ENCODE results near the gene NIN.

Gene NIN

DNA sequence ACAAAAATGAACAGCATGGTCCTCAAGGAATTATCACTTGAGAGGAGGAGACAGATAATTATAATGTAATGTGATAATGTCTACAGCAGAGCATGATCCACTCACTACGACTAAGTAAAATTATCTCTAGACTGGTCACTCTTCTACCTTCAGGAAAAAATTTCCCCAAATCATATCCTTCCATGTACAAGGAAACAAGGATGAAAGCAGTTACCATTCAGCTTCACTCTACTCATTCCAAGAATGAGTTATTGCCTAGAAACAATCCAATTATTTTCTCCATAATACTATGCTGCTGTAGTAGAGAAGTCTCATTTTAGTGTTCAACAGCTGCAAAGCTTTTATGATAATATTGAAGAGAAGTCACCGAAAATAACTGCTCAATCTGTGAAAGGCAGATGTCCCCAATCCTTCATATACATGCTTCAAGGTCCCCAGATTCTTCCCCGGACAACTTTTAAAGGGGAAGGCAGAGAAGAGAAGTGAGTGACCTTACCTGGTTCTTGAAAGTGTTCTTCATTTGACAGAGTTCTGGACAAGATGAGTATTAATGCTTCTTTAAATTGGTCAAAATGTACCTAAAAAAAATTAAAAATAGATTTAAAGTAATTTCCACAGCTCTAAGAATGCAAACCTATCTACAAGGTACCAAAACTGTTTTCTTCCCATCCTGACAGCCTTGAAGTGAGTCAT lies 24.6 kb downstream of the NIN start:
- H3K4me3 ChIP-seq (ENCODE audit: low read length) = no peak overlapping the region
- TF ChIP-seq, protein P1, sequence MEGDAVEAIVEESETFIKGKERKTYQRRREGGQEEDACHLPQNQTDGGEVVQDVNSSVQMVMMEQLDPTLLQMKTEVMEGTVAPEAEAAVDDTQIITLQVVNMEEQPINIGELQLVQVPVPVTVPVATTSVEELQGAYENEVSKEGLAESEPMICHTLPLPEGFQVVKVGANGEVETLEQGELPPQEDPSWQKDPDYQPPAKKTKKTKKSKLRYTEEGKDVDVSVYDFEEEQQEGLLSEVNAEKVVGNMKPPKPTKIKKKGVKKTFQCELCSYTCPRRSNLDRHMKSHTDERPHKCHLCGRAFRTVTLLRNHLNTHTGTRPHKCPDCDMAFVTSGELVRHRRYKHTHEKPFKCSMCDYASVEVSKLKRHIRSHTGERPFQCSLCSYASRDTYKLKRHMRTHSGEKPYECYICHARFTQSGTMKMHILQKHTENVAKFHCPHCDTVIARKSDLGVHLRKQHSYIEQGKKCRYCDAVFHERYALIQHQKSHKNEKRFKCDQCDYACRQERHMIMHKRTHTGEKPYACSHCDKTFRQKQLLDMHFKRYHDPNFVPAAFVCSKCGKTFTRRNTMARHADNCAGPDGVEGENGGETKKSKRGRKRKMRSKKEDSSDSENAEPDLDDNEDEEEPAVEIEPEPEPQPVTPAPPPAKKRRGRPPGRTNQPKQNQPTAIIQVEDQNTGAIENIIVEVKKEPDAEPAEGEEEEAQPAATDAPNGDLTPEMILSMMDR (conservative IDR thresholded peaks at IDR 0.05; ENCODE audit: low read depth, low read length) = no peak
- DNase-seq (ENCODE audit: low read depth) = no peak

DNA sequence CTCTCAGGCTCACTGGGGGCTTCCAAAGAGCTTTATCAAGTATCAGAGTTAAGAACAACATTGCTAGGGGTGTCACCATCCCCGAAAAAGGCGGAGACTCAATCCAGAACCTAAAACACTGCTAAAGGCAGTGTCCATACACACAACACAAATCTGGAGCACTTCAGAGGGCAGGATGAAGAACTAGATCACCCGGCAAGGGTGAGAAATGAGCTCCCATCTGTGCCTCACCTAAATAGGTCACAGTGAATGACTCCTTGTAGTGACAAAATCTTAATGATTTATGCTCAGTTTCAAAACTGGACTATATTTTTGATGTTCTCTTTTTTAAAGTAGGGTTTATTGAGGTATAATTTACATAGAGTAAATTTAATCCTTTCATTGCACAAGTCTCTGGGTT lies 25.6 kb downstream of the NIN start:
- no peak for DNase-seq (ENCODE audit: low read depth)
- TF ChIP-seq, protein P1 (conservative IDR thresholded peaks at IDR 0.05; ENCODE audit: low read depth, low read length) = no peak
- no peak overlapping the region for H3K4me3 ChIP-seq (ENCODE audit: low read length)

DNA sequence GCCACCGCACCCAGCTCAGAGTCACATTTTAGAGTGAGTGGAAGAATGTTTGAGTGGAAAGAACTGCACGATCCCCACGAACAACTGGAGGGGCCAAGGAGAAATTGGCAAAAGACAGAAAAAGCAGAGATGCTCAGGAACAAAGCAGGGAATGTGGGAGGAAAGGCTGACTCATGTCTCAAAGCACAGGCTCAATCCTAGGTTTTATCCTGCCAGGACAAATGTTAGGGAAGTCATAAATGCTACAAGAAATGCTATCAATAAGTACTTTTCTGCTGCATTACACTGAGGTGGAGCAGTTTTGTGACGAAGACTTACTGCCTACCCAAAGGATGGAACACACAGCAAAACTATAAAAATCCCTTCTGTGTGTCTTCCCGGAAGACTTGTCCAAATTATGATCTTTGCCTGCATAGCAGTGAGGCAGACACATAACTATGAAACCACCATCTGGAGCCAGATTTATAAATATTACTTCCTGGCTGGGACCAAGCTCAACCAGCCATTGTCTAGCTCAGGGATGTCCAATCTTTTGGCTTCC lies 26.7 kb downstream of the NIN start:
- H3K4me3 ChIP-seq (ENCODE audit: low read length) = no peak overlapping the region
- no peak for DNase-seq (ENCODE audit: low read depth)
- TF ChIP-seq, protein P1 (conservative IDR thresholded peaks at IDR 0.05; ENCODE audit: low read depth, low read length) = no peak

DNA sequence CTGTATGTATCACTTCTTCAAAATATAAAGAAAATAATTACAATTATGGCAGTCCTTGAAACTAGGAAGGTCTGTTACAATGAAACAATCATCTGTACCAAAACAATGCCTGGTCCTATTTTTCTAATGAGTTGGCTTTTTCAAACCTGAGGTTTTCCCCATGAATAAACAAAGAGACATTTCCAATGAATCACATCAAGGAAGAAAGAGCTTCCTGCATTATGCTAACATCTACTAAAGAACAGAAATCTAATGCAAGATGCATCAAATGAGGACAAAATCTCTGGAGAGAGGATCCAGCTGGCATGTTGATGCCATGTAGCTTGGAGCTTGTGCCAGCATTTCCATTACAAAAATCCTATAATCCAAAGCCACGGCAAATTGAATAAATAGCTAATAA lies 29.3 kb downstream of the NIN start:
- no peak overlapping the region for H3K4me3 ChIP-seq (ENCODE audit: low read length)
- no peak for DNase-seq (ENCODE audit: low read depth)

DNA sequence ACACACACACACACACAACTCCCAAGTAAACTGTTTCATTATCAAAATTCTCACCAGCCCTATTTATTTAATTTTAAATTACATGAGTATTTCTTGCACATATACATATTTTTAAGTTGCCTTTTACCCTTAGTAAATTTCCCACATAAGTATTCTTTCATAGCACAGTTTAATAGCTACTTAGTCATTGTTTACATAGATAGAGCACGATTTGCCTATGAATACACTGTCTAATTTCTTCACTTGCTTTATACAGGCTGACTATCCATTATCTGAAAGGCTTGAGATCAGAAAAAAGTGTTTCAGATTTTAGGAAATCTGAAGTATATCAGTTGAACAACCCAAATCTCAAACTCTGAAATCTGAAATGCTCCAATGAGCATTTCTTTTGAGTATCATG lies 30.9 kb downstream of the NIN start:
- DNase-seq (ENCODE audit: low read depth) = no peak
- TF ChIP-seq, protein P1 (conservative IDR thresholded peaks at IDR 0.05; ENCODE audit: low read depth, low read length) = no peak
- no peak overlapping the region for H3K4me3 ChIP-seq (ENCODE audit: low read length)

More for the DNA sequence above, 29.3 kb downstream of the NIN start:
- TF ChIP-seq, protein P1 (conservative IDR thresholded peaks at IDR 0.05; ENCODE audit: low read depth, low read length) = no peak

DNA sequence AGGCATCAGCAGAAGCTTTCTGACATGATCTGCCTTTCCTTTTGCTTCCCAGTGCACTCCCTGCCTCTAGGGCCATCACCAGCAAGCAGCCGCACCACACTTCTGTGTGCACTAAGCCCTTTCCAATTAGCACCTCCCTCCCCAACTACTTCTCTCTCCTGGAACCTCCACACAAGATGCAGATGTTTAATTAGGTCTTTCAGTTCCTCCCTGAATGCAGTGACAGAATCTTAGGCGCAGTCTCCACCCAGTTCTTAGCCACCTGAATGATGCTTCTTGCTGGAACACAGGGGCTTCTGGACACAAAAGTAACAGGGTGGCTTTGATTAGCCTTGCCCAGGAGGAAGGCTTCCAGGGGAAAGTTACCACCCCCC lies 32.9 kb downstream of the NIN start:
- no peak overlapping the region for H3K4me3 ChIP-seq (ENCODE audit: low read length)

More for the DNA sequence above, 32.9 kb downstream of the NIN start:
- no peak for DNase-seq (ENCODE audit: low read depth)
- TF ChIP-seq, protein P1 (conservative IDR thresholded peaks at IDR 0.05; ENCODE audit: low read depth, low read length) = no peak
